GM12892 (cell line): ENCODE data around the gene SIX6.

Source experiments
- POLR2A ChIP-seq: IDR thresholded peaks from 2 replicates; pipeline ENCODE4 v1.6.1; 2011; ENCODE audit warnings: low read depth, low read length, control low read depth
- POLR2AphosphoS5 ChIP-seq: IDR thresholded peaks from 2 replicates; pipeline ENCODE4 v1.6.1; 2011; ENCODE audit warnings: low read depth, low read length, control low read depth
- TAF1 ChIP-seq: IDR thresholded peaks from 2 replicates; pipeline ENCODE4 v1.6.1; 2011; ENCODE audit warnings: low read depth, mild to moderate bottlenecking, control low read depth, low read length, borderline replicate concordance

- no peak for TF ChIP-seq POLR2A
- TF ChIP-seq POLR2AphosphoS5 = no peak
- no peak for TF ChIP-seq TAF1
These were observed 2.4 kb upstream of the SIX6 start for GRCh38 chr14:60506462-60506984.
